GM12878 (cell line): Measurements from ENCODE around the gene USP5. TPM values are rescaled to one million over a fixed set of nuclear protein-coding genes. Genes with fewer than 3 reads are reported as not detected.

ENCODE experiments used
- ATAC-seq: fragments of 200-7000 bp; cut with Tn5 transposase; 3 replicates; pipeline ENCODE4 v1.9.1; 2020; ENCODE audit warnings: mild to moderate bottlenecking, moderate library complexity
- BruUV-seq: library from RNA; stranded (reverse); fragments of 400-500 nt; replicated peaks from 2 replicates; lab custom pipeline; 2021; lab: Mats Ljungman, UMichigan
- CTCF ChIA-PET: fragments of 300-600 bp; sonication (Branson Sonifier 250); formaldehyde crosslinking; extraction: SDS; loops from one replicate; lab custom pipeline; 2021; ENCODE audit warnings: inconsistent platforms; lab: Yijun Ruan, JAX
- POLR2A ChIA-PET: fragments of 350-600 bp; formaldehyde crosslinking; extraction: SDS; loops from one replicate; lab custom pipeline; 2021; ENCODE audit warnings: inconsistent platforms; lab: Charles Lee
- RAD21 ChIA-PET: fragments of 300-600 bp; sonication (Branson Sonifier 250); formaldehyde crosslinking; loops from one replicate; lab custom pipeline; 2023; ENCODE audit warnings: antibody characterized with exemption; ENCODE audit not compliant: unreplicated experiment; lab: Charles Lee
- SMC1A ChIA-PET: fragments of 300-600 bp; sonication (Branson Sonifier 250); formaldehyde crosslinking; loops from one replicate; lab custom pipeline; 2023; ENCODE audit not compliant: unreplicated experiment, uncharacterized antibody; lab: Charles Lee
- DNase-seq: peaks from one replicate; pipeline ENCODE4 v3.0.0-alpha.2; 2011; ENCODE audit warnings: low read depth, low spot score
- FAIRE-seq: peaks from 3 replicates; lab custom pipeline; 2011; peaks lifted over from hg19 to GRCh38; lab: Jason Lieb, UNC
- H2AFZ ChIP-seq: 2 replicates; pipeline ENCODE4 v1.6.0; 2011; ENCODE audit warnings: low read depth, low read length, control low read depth; ENCODE audit not compliant: control insufficient read depth
- H3K27ac ChIP-seq: 2 replicates; pipeline ENCODE4 v1.5.1; 2011; ENCODE audit warnings: control low read depth; ENCODE audit not compliant: control insufficient read depth, insufficient read depth
- H3K27me3 ChIP-seq, 2 experiments: replicated peaks in 1 of 2; 2 replicates each; pipeline versions ENCODE4 v1.6.0 to v1.6.1; 2011; ENCODE audit warnings: low read length in 1 of 2; ENCODE audit not compliant: control insufficient read depth in 2 of 2, insufficient read depth in 2 of 2
- H3K36me3 ChIP-seq, 2 experiments: 2 replicates each; pipeline ENCODE4 v1.5.1; 2011; ENCODE audit warnings: low read length in 1 of 2; ENCODE audit not compliant: control insufficient read depth in 2 of 2, insufficient read depth in 2 of 2
- H3K4me1 ChIP-seq: 2 replicates; pipeline ENCODE4 v1.6.1; 2011; ENCODE audit warnings: mild to moderate bottlenecking, low read length, moderate library complexity, mixed read lengths; ENCODE audit not compliant: control insufficient read depth, insufficient read depth
- H3K4me2 ChIP-seq: 2 replicates; pipeline ENCODE4 v1.6.0; 2011; ENCODE audit warnings: control low read depth; ENCODE audit not compliant: control insufficient read depth, insufficient read depth
- H3K4me3 ChIP-seq: fragments of 200-600 bp; sonication (generic); 2 replicates; pipeline ENCODE4 v1.5.1; 2016
- H3K79me2 ChIP-seq: 2 replicates; pipeline ENCODE4 v1.6.0; 2011; ENCODE audit warnings: low read length; ENCODE audit not compliant: control insufficient read depth, insufficient read depth
- H3K9ac ChIP-seq: 2 replicates; pipeline ENCODE4 v1.8.0; 2011; ENCODE audit warnings: low read length, control low read depth, mixed read lengths; ENCODE audit not compliant: control insufficient read depth, insufficient read depth
- H3K9me3 ChIP-seq: replicated peaks from 3 replicates; pipeline ENCODE4 v1.5.1; 2011; ENCODE audit warnings: mild to moderate bottlenecking, low read length; ENCODE audit not compliant: control insufficient read depth, insufficient read depth
- H4K20me1 ChIP-seq: 2 replicates; pipeline ENCODE4 v1.6.0; 2011; ENCODE audit not compliant: control insufficient read depth, insufficient read depth
- CBX3 ChIP-seq: fragments of 200-600 bp; sonication (generic); IDR thresholded peaks from 2 replicates; pipeline ENCODE4 v1.6.1; 2016; ENCODE audit warnings: low read depth, borderline replicate concordance
- CEBPB ChIP-seq, 2 experiments: fragments of 150-350 bp in 1 of 2; IDR thresholded peaks; 2 replicates each; pipeline ENCODE4 v1.6.1; 2012 to 2014; ENCODE audit warnings: low read depth in 2 of 2, low read length in 2 of 2, borderline replicate concordance in 1 of 2, inconsistent platforms in 1 of 2
- EED ChIP-seq: sonication (generic); IDR thresholded peaks from 2 replicates; pipeline ENCODE4 v1.6.1; 2016; ENCODE audit warnings: antibody characterized with exemption, low read depth
- FOXM1 ChIP-seq: IDR thresholded peaks from 2 replicates; pipeline ENCODE4 v1.6.1; 2012; ENCODE audit warnings: low read depth, mild to moderate bottlenecking, inconsistent platforms, low read length, moderate library complexity
- POU2F2 ChIP-seq: IDR thresholded peaks from 3 replicates; pipeline ENCODE4 v1.6.1; 2011; ENCODE audit warnings: low read depth, mild to moderate bottlenecking, low read length, borderline replicate concordance
- RB1 ChIP-seq: fragments of 450-650 bp; formaldehyde crosslinking; IDR thresholded peaks from 2 replicates; pipeline ENCODE4 v1.6.1; 2017; ENCODE audit warnings: mild to moderate bottlenecking, borderline replicate concordance
- RCOR1 ChIP-seq: conservative IDR thresholded peaks from 2 replicates; pipeline ENCODE4 v1.6.1; 2012; ENCODE audit warnings: low read depth, low read length, improper control_type of control experiment
- RFX5 ChIP-seq: IDR thresholded peaks from 2 replicates; pipeline ENCODE4 v1.6.1; 2011; ENCODE audit warnings: low read depth, low read length, improper control_type of control experiment
- SREBF1 ChIP-seq: IDR thresholded peaks from 2 replicates; pipeline ENCODE4 v1.6.1; 2012; ENCODE audit warnings: mild to moderate bottlenecking, low read length
- SRF ChIP-seq, 2 experiments: IDR thresholded peaks; 2 replicates each; pipeline ENCODE4 v1.6.1; 2011; ENCODE audit warnings: low read depth in 2 of 2, low read length in 2 of 2, mild to moderate bottlenecking in 1 of 2, moderate library complexity in 1 of 2
- YBX1 ChIP-seq: fragments of 450-650 bp; IDR thresholded peaks from 2 replicates; pipeline ENCODE4 v1.6.1; 2016; ENCODE audit warnings: antibody characterized with exemption
- WGBS: methylation state at CpG from one replicate; pipeline ENCODE4 v1.1.6; 2016; ENCODE audit warnings: low lambda C conversion rate; ENCODE audit not compliant: insufficient replicate concordance, insufficient coverage; ENCODE audit errors: missing lambda C conversion rate; 5-methylcytosine and 5-hydroxymethylcytosine counted together
- in situ Hi-C: fragments of 300-500 bp; cut with MboI; formaldehyde crosslinking; loops from 9 replicates; pipeline ENCODE4 v1.14.3; 2018; ENCODE audit warnings: mixed read lengths
- intact Hi-C: fragments of 100-400 bp; cut with micrococcal nuclease; formaldehyde crosslinking; loops from one replicate; pipeline ENCODE4 v1.14.2; 2022; ENCODE audit not compliant: unreplicated experiment
- polyA plus RNA-seq, 11 experiments: library from polyadenylated mRNA; depleted of rRNA in 4 of 11; unstranded in 6 of 11; stranded (reverse) in 5 of 11; fragments of >200 nt; fragmentation: Nextera tagmentation in 4 of 11; fragmentation: Illumina TruSeq in 1 of 11; extraction: Ambion mirVana in 4 of 11; extraction: Trizol in 1 of 11; gene quantifications; 1 replicate in 1 of 11; 2 replicates in 10 of 11; pipeline versions ENCODE4 v1.2.1 to v1.2.3, GENCODE V29; 2011 to 2016; ENCODE audit warnings: inconsistent platforms in 2 of 11, missing spikeins in 2 of 11, low read depth in 1 of 11
- total RNA-seq, 4 experiments: library from RNA; depleted of rRNA in 3 of 4; stranded (reverse); fragments of >200 nt in 3 of 4; fragmentation: Illumina TruSeq in 1 of 4; extraction: Trizol in 1 of 4; gene quantifications; 2 replicates each; pipeline versions ENCODE4 v1.2.1 to v1.2.3, GENCODE V29; 2013 to 2021
- TF ChIP-seq, protein P1 (sequence below): fragments of 450-650 bp; IDR thresholded peaks from 2 replicates; pipeline ENCODE4 v1.6.1; 2016; ENCODE audit warnings: mild to moderate bottlenecking
- TF ChIP-seq, protein P2 (sequence below): IDR thresholded peaks from 2 replicates; pipeline ENCODE4 v1.6.1; 2011; ENCODE audit warnings: low read depth, low read length, improper control_type of control experiment, borderline replicate concordance
- TF ChIP-seq, protein P3 (sequence below): fragments of 450-650 bp; IDR thresholded peaks from 2 replicates; pipeline ENCODE4 v1.6.1; 2014; ENCODE audit warnings: mild to moderate bottlenecking

Gene USP5
- total and polyA plus RNA-seq, 10 of the 15 experiments (the other 5 are each of a cell fraction or from before 2014, with no cell fraction given): 2.5 to 124 (median 74.6) TPM

DNA sequence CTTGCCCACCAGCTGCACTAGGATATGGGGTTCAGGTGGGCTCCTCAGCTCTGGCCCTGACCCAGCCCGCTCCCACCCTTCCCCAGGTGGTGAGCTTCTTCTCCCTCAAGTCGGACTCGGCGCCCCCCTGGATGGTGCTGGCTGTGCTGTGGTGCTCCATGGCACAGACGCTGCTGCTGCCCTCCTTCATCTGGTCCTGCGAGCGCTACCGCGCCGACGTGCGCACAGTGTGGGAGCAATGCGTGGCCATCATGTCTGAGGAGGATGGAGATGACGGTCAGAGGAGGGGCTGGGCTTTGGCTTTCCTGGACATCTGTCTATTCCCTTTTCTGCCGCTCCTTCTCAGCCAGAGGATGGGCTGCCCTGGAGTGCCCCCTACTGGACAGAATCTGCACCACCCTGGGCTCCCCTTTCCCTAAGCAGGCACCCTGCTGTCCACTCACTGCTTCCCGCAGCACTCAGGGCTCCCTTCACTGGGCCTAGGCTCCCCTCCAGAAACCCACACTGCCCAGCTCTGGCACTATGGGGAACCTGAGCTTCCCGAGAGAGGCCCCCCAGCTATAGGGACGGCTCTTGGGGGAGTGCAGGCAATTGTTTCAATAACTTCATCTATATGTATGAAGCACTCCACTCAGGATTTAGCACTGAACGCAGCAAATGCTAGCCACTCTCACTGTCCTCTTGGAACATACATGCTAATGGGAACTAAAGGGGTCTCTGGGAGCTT is 26.4 kb upstream of the USP5 start (continued):
- TF ChIP-seq, protein P1, sequence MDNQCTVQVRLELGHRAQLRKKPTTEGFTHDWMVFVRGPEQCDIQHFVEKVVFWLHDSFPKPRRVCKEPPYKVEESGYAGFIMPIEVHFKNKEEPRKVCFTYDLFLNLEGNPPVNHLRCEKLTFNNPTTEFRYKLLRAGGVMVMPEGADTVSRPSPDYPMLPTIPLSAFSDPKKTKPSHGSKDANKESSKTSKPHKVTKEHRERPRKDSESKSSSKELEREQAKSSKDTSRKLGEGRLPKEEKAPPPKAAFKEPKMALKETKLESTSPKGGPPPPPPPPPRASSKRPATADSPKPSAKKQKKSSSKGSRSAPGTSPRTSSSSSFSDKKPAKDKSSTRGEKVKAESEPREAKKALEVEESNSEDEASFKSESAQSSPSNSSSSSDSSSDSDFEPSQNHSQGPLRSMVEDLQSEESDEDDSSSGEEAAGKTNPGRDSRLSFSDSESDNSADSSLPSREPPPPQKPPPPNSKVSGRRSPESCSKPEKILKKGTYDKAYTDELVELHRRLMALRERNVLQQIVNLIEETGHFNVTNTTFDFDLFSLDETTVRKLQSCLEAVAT: no peak
- TF ChIP-seq YBX1 (no peak), POU2F2 (no peak), EED (no peak), SREBF1 (no peak)
- TF ChIP-seq, protein P2, sequence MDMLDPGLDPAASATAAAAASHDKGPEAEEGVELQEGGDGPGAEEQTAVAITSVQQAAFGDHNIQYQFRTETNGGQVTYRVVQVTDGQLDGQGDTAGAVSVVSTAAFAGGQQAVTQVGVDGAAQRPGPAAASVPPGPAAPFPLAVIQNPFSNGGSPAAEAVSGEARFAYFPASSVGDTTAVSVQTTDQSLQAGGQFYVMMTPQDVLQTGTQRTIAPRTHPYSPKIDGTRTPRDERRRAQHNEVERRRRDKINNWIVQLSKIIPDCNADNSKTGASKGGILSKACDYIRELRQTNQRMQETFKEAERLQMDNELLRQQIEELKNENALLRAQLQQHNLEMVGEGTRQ: no peak

DNA sequence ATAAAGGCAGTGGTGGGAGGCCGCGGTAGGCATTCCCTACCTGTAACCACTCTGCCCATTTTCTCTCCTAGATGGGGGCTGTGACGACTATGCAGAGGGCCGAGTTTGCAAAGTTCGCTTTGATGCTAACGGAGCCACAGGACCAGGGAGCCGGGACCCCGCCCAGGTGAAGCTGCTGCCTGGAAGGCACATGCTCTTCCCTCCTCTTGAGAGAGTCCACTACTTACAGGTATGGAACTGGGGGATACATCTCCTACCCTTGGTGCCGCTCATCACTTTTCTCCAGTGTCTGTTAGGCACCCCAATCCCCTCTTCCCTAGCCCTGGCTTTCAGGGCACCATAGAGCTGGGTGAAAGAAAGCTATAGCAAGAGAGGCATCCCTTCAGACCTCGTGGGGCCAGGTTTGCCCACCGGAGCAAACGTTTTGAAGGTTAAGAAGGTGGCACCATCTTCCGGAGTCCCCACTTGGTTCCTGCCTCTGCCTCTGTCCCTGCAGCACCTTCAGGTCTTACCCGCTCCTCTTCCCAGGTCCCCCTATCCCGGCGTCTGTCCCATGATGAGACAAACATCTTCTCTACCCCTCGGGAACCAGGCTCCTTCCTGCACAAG is 25.7 kb upstream of the USP5 start:
- ChIA-PET SMC1A (interaction anchor here (0.8 to 4.8 kb wide), 5 partner anchors 8 to 90 kb away, joined by 3 to 23 read pairs (median 6); partner anchors contain the start of gene MLF2), RAD21 (interaction anchor here (0.5 to 4.2 kb wide), 4 partner anchors 18 to 138 kb away, joined by 3 to 25 read pairs (median 6); partner anchors contain the start of genes MLF2, PTMS and ZNF384), CTCF (interaction anchor here (0.7 to 5.1 kb wide), 15 partner anchors 8 to 133 kb away, joined by 3 to 71 read pairs (median 4); partner anchors contain the start of genes COPS7A, MLF2, SPSB2 and USP5), POLR2A (interaction anchor here (1.3 kb wide), 1 partner anchor 191 kb away, joined by 3 read pairs; no protein-coding TSS in a partner anchor)
- Histone ChIP-seq H3K9ac (no peak overlapping the region), H3K27ac (no peak overlapping the region), H3K27me3 (peaks cover 27 to 32% of the 10 kb centered on the region in 2 experiments), H3K79me2 (no peaks in the 10 kb centered on the region), H3K36me3 (no peaks in the 10 kb centered on the region), H3K4me3 (no peak overlapping the region), H2AFZ (no peak overlapping the region), H3K4me2 (no peak overlapping the region), H4K20me1 (no peaks in the 10 kb centered on the region), H3K9me3 (no peaks in the 10 kb centered on the region), H3K4me1 (peaks cover 4% of the 10 kb centered on the region)
- 43% methylated on average over 17 of the region's 17 CpGs for WGBS
- FAIRE-seq (no peak), DNase-seq (no peak), ATAC-seq (no peak)
- BruUV-seq: no TSS peak
- intact Hi-C loops (loop anchor here (5.0 kb wide), 1 partner anchor 89 kb away; no protein-coding TSS in a partner anchor), in situ Hi-C loops (loop anchor here (5.0 kb wide), 1 partner anchor 74 kb away; the partner anchor contains the start of gene MLF2)
- TF ChIP-seq, protein P3, sequence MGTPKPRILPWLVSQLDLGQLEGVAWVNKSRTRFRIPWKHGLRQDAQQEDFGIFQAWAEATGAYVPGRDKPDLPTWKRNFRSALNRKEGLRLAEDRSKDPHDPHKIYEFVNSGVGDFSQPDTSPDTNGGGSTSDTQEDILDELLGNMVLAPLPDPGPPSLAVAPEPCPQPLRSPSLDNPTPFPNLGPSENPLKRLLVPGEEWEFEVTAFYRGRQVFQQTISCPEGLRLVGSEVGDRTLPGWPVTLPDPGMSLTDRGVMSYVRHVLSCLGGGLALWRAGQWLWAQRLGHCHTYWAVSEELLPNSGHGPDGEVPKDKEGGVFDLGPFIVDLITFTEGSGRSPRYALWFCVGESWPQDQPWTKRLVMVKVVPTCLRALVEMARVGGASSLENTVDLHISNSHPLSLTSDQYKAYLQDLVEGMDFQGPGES: no peak
- TF ChIP-seq CEBPB (IDR thresholded peaks at IDR 0.05; ENCODE audit: borderline replicate concordance in 1 of 2, low read depth in 2 of 2, low read length in 2 of 2) (no peak), RCOR1 (no peak), FOXM1 (no peak), CBX3 (no peak), RB1 (no peak), RFX5 (no peak), SRF (IDR thresholded peaks at IDR 0.05; ENCODE audit: low read depth in 2 of 2, low read length in 2 of 2) (no peak)
